ENCODE measurements around the gene SPHK2.
"Not testable (repeated sequence)": the region's sequence is repeated elsewhere in the genome, so short reads cannot be mapped to it uniquely, and the experiment has no call there.

GRCh38 chr19:48657828-48658227 lies 38.5 kb downstream of the SPHK2 start:
- TF ChIP-seq POLR2AphosphoS5, CTCF, POLR2A, EP300 (IDR thresholded peaks at IDR 0.05): not testable (repeated sequence)

Data from upper lobe of left lung (tissue), 4 donors.